Ascending aorta (tissue), 2 donors: Measurements from ENCODE around the gene ABCB10. TPM values are rescaled to one million over a fixed set of nuclear protein-coding genes. Genes with fewer than 3 reads are reported as not detected.
"Not testable (repeated sequence)": the region's sequence is repeated elsewhere in the genome, so short reads cannot be mapped to it uniquely, and the experiment has no call there.

Experiments
- DNase-seq, 2 donors: peaks; one replicate each; pipeline ENCODE4 v3.0.0-alpha.2; 2019; ENCODE audit warnings: low spot score in 2 of 2
- H3K27ac ChIP-seq, 2 donors: fragments of 200-600 bp; sonication (generic); one replicate each; pipeline ENCODE4 v1.5.1; 2016 to 2017; ENCODE audit warnings: mild to moderate bottlenecking in 1 of 2
- H3K27me3 ChIP-seq: fragments of 200-600 bp; sonication (generic); one replicate; pipeline ENCODE4 v1.5.1; 2017
- H3K36me3 ChIP-seq, 2 donors: fragments of 200-600 bp; sonication (generic); one replicate each; pipeline ENCODE4 v1.5.1; 2016
- H3K4me1 ChIP-seq, 2 donors: fragments of 200-600 bp; sonication (generic); one replicate each; pipeline ENCODE4 v1.5.1; 2016 to 2017; ENCODE audit warnings: mild to moderate bottlenecking in 1 of 2
- H3K4me3 ChIP-seq, 2 donors: fragments of 200-600 bp; sonication (generic); one replicate each; pipeline ENCODE4 v1.5.1; 2016 to 2017; ENCODE audit warnings: mild to moderate bottlenecking in 1 of 2
- H3K9me3 ChIP-seq, 2 donors: fragments of 200-600 bp; sonication (generic); one replicate each; pipeline ENCODE4 v1.5.1; 2016
- intact Hi-C: fragments of 100-400 bp; cut with DNase I; formaldehyde crosslinking; loops from one replicate; pipeline ENCODE4 v1.15.1; 2023
- total RNA-seq: library from RNA; depleted of rRNA; stranded (reverse); fragments of >200 nt; gene quantifications from one replicate; pipeline ENCODE4 v1.1.0, GENCODE V29; 2016
- TF ChIP-seq, protein P1 (sequence below), 3 experiments: fragments of 200-600 bp in 2 of 3; fragments of 450-650 bp in 1 of 3; sonication (generic) in 2 of 3; IDR thresholded peaks; one replicate each; pipeline ENCODE4 v1.5.1; 2016 to 2019; ENCODE audit warnings: antibody characterized with exemption in 3 of 3, mild to moderate bottlenecking in 1 of 3, moderate library complexity in 1 of 3

Gene ABCB10
- total RNA-seq, 1 donor from 2014 or later: 25.2 TPM

DNA sequence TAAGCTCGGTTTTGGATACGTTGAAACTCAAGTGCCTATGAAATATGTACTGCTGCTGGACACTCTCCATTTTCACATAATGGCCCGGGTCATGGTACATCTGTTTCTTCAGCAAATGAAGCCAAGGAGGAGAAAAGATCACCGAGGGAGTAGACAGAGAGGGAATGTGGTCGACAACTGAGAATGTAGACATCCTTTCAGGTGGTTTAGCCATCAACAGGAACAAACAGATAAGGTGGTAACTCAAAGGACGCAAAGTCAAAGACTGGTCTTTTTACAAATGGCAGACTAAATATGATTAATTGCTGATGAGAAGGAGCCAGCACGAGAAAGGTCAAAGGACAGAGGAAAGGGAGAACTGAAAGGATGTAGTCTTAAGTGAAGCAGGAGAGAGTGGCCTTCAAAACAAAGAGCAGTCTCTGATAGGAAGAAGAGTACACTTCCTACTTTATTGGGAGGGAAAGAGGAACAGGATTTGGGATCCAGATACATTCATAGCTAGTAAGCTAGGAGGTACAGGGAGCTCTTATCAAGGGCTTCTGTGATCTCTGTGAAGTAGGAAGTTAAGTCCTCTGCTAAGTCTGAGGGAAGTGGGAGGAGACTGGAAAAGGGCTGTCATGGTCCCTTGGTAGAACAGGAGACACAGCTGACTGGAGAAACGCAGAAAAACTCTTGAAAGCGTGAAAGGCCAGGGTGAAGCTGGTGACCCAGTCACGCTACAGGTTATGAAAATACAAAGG is 78.7 kb downstream of the ABCB10 start:
- Histone ChIP-seq H3K4me3 (no peak overlapping the region), H3K4me1 (no peaks in the 10 kb centered on the region), H3K9me3 (no peaks in the 10 kb centered on the region), H3K27me3 (no peaks in the 10 kb centered on the region), H3K27ac (no peak overlapping the region), H3K36me3 (peaks cover 31 to 78% of the 10 kb centered on the region in 2 donors)
- TF ChIP-seq, protein P1, sequence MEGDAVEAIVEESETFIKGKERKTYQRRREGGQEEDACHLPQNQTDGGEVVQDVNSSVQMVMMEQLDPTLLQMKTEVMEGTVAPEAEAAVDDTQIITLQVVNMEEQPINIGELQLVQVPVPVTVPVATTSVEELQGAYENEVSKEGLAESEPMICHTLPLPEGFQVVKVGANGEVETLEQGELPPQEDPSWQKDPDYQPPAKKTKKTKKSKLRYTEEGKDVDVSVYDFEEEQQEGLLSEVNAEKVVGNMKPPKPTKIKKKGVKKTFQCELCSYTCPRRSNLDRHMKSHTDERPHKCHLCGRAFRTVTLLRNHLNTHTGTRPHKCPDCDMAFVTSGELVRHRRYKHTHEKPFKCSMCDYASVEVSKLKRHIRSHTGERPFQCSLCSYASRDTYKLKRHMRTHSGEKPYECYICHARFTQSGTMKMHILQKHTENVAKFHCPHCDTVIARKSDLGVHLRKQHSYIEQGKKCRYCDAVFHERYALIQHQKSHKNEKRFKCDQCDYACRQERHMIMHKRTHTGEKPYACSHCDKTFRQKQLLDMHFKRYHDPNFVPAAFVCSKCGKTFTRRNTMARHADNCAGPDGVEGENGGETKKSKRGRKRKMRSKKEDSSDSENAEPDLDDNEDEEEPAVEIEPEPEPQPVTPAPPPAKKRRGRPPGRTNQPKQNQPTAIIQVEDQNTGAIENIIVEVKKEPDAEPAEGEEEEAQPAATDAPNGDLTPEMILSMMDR (IDR thresholded peaks at IDR 0.05): no peak
- intact Hi-C loops: no loop called here
- no peak for DNase-seq

DNA sequence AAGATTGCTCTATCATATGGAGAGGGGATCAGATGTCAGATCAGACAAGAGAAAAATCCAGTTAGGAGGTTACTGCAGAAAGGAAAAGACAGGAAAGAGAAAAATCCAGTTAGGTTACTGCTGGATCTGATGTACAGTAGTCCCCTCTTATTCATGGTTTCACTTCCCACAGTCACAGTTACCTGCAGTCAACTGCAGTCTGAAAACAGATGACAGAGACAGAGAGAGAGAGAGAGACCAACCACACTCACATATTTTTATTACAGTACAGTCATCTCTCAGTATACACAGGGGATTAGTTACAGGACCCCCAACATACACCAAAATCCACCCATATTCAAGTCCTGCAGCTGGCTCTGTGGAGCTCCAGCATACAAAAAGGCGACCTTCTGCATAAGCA is 79.7 kb downstream of the ABCB10 start:
- Histone ChIP-seq H3K4me1 (no peaks in the 10 kb centered on the region), H3K9me3 (no peaks in the 10 kb centered on the region), H3K4me3 (no peak overlapping the region), H3K27me3 (no peaks in the 10 kb centered on the region), H3K36me3 (peaks cover 33 to 80% of the 10 kb centered on the region in 2 donors), H3K27ac (no peak overlapping the region)
- intact Hi-C loops: no loop called here
- DNase-seq: no peak
- TF ChIP-seq, protein P1 (IDR thresholded peaks at IDR 0.05): no peak

DNA sequence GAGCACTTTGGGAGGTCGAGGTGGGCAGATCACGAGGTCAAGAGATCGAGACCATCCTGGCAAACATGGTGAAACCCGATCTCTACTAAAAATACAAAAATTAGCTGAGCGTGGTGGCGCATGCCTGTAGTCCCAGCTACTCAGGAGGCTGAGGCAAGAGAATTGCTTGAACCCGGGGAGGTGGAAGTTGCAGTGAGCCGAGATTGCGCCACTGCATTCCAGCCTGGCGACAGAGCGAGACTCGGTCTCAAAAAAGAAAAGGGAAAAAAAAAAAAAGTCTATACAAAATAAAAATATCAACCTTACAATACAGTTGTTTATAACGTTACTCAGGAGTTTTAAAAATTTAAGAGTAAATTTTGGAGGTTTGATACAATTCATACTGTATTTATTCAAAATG is 82.6 kb downstream of the ABCB10 start:
- peaks cover 46 to 82% of the 10 kb centered on the region in 2 donors for H3K36me3 ChIP-seq
- H3K27me3 ChIP-seq, DNase-seq, intact Hi-C loops, H3K4me3 ChIP-seq, H3K9me3 ChIP-seq, H3K4me1 ChIP-seq, H3K27ac ChIP-seq: not testable (repeated sequence)

DNA sequence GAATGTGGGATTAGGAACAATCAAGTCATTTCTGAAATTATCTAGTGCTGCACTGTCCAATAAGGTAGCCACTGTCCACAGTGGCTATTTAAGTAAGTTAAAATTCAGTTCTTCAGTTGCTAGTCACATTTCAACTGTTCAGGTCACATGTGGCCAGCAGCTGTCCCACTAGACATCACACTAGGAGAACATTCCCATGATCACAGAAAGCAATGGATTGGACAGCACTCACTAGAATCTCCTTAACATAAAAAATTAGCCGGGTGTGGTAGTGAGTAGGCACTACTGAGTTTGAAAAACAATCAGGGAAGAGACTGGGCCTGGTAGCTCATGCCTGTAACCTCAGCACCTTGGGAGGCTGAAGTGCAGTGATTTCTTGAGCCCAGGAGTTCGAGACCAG is 84.0 kb downstream of the ABCB10 start:
- no peak for DNase-seq
- Histone ChIP-seq H3K4me3 (no peak overlapping the region), H3K27ac (no peak overlapping the region), H3K9me3 (no peaks in the 10 kb centered on the region), H3K4me1 (no peaks in the 10 kb centered on the region), H3K36me3 (peaks cover 48 to 83% of the 10 kb centered on the region in 2 donors), H3K27me3 (no peaks in the 10 kb centered on the region)
- intact Hi-C loops: no loop called here
- TF ChIP-seq, protein P1 (IDR thresholded peaks at IDR 0.05): no peak

DNA sequence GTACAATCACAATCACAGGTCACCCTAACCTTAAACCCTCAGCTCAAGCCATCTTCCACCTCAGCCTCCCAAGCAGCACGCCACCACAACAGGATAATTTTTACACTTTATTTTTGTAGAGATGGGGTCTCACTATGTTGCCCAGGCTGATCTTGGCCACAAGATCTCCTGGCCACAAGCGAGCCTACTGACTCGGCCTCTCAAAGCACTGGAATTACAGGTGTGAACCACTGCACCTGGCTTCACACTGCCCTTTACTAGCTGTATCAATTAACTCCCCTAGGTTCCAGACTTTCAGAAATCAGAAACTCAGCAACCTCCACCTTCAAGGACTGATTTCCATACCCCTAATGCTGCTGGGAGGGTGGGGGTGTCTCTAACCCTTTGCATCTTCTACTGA is 87.3 kb downstream of the ABCB10 start:
- TF ChIP-seq, protein P1 (IDR thresholded peaks at IDR 0.05): no peak
- intact Hi-C loops: no loop called here
- Histone ChIP-seq H3K36me3 (peaks cover 52 to 75% of the 10 kb centered on the region in 2 donors), H3K27ac (no peak overlapping the region), H3K27me3 (no peaks in the 10 kb centered on the region), H3K4me1 (no peaks in the 10 kb centered on the region), H3K4me3 (no peak overlapping the region), H3K9me3 (no peaks in the 10 kb centered on the region)
- no peak for DNase-seq

DNA sequence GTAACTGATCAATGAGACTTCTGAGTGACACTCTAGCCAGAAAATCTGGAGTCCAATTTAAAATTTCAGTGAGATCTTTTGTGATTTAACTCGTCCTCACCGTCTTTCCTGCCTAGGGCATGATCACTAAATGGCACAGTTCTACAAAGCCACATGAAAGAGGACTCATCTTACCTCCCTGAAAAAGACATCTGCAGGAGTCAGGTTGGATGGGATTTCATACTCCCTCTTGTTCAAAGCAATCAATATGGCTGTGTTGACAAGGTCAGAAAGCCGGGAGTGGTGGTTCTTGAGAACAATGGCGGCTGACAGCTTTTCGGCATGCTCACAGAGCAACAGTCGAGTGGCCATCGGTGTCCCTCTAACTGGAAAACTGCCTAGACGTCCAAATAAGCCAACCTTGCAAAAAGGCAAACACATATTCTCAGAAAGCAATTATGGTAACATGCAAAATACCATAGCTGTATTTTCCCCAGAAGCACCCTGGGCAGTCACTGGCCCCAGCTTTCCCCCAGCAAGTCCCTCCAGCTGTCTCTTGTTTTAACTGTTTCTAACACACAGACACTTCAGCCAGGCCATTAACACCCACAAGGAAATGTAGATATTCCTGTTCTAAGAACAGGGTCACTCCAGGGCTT is 88.0 kb downstream of the ABCB10 start:
- Histone ChIP-seq H3K9me3 (no peaks in the 10 kb centered on the region), H3K36me3 (peaks cover 51 to 74% of the 10 kb centered on the region in 2 donors)

More for the DNA sequence above, 88.0 kb downstream of the ABCB10 start:
- intact Hi-C loops: no loop called here
- Histone ChIP-seq H3K27me3 (no peaks in the 10 kb centered on the region), H3K27ac (no peak overlapping the region), H3K4me3 (no peak overlapping the region), H3K4me1 (no peaks in the 10 kb centered on the region)
- TF ChIP-seq, protein P1 (IDR thresholded peaks at IDR 0.05): no peak
- DNase-seq: no peak
